ENCODE results near the gene LSM12.

GRCh38 chr17:43998552-43998951 lies 67.9 kb downstream of the LSM12 start:
- TF ChIP-seq CTCF (IDR thresholded peaks at IDR 0.05; ENCODE audit: low read depth, low read length, poor library complexity, severe bottlenecking) (no peak), EZH2phosphoT487 (IDR thresholded peaks at IDR 0.05; ENCODE audit: borderline replicate concordance, low read length) (no peak)
